IMR-90 (cell line): ENCODE data around the gene CPA4. TPM values are rescaled to one million over a fixed set of nuclear protein-coding genes. Genes with fewer than 3 reads are reported as not detected.

ENCODE experiments used
- ATAC-seq: fragments of 200-7000 bp; cut with Tn5 transposase; 2 replicates; pipeline ENCODE4 v1.9.1; 2020; ENCODE audit warnings: low read depth, mild to moderate bottlenecking, moderate library complexity
- BruUV-seq: library from RNA; stranded (reverse); fragments of 400-500 nt; replicated peaks from 2 replicates; lab custom pipeline; 2021; lab: Mats Ljungman, UMichigan
- CTCF ChIA-PET: fragments of 300-600 bp; formaldehyde crosslinking; extraction: SDS; loops from one replicate; lab custom pipeline; 2021; ENCODE audit warnings: antibody characterized with exemption; lab: Yijun Ruan, JAX
- POLR2A ChIA-PET: fragments of 300-600 bp; sonication (Branson Sonifier 250); formaldehyde crosslinking; loops from one replicate; lab custom pipeline; 2022; ENCODE audit warnings: antibody characterized with exemption; ENCODE audit not compliant: unreplicated experiment; lab: Charles Lee
- DNase-seq: peaks from one replicate; pipeline ENCODE4 v3.0.0; 2013
- H2AFZ ChIP-seq: replicated peaks from 2 replicates; pipeline ENCODE3; 2013; ENCODE audit warnings: low read length, mild to moderate bottlenecking; ENCODE audit not compliant: poor library complexity
- H2AK5ac ChIP-seq: 2 replicates; pipeline ENCODE4 v1.6.1; 2013; ENCODE audit warnings: low read depth, low read length, inconsistent platforms
- H2AK9ac ChIP-seq: replicated peaks from 2 replicates; pipeline ENCODE3; 2013; ENCODE audit warnings: mild to moderate bottlenecking, low read depth, low read length, moderate library complexity; ENCODE audit not compliant: poor library complexity
- H2BK120ac ChIP-seq: 2 replicates; pipeline ENCODE4 v1.6.1; 2013; ENCODE audit warnings: low read depth, low read length, inconsistent platforms
- H2BK15ac ChIP-seq: 3 replicates; pipeline ENCODE4 v1.6.1; 2013; ENCODE audit warnings: low read depth, low read length, inconsistent platforms
- H2BK20ac ChIP-seq: 2 replicates; pipeline ENCODE4 v1.6.1; 2013; ENCODE audit warnings: low read depth, mild to moderate bottlenecking, inconsistent platforms, low read length, moderate library complexity
- H2BK5ac ChIP-seq: 2 replicates; pipeline ENCODE4 v1.6.1; 2013; ENCODE audit warnings: mild to moderate bottlenecking, low read depth, low read length, inconsistent platforms; ENCODE audit not compliant: poor library complexity, severe bottlenecking
- H3K14ac ChIP-seq: replicated peaks from 2 replicates; pipeline ENCODE4 v1.6.1; 2013; ENCODE audit warnings: low read depth, low read length, inconsistent platforms
- H3K18ac ChIP-seq: 2 replicates; pipeline ENCODE4 v1.6.1; 2013; ENCODE audit warnings: low read depth, low read length, control low read depth
- H3K23ac ChIP-seq: 2 replicates; pipeline ENCODE4 v1.6.1; 2013; ENCODE audit warnings: low read depth, low read length, inconsistent platforms
- H3K27ac ChIP-seq: 2 replicates; pipeline ENCODE4 v1.5.1; 2013; ENCODE audit warnings: mild to moderate bottlenecking, control low read depth, low read length; ENCODE audit not compliant: insufficient read depth
- H3K27me3 ChIP-seq: 2 replicates; pipeline ENCODE4 v1.6.1; 2013; ENCODE audit warnings: low read length; ENCODE audit not compliant: control insufficient read depth, insufficient read depth
- H3K36me3 ChIP-seq: 2 replicates; pipeline ENCODE4 v1.6.1; 2013; ENCODE audit warnings: low read length, mixed read lengths; ENCODE audit not compliant: control insufficient read depth, insufficient read depth
- H3K4ac ChIP-seq: 2 replicates; pipeline ENCODE4 v1.6.1; 2013; ENCODE audit warnings: low read depth, low read length, inconsistent platforms
- H3K4me1 ChIP-seq: 2 replicates; pipeline ENCODE4 v1.6.1; 2013; ENCODE audit warnings: low read length, mixed read lengths; ENCODE audit not compliant: control insufficient read depth, insufficient read depth
- H3K4me2 ChIP-seq: 2 replicates; pipeline ENCODE4 v1.6.1; 2013; ENCODE audit warnings: low read depth, mild to moderate bottlenecking, control low read depth, low read length, moderate library complexity
- H3K4me3 ChIP-seq: 2 replicates; pipeline ENCODE4 v1.5.1; 2013; ENCODE audit warnings: low read depth, mild to moderate bottlenecking, control low read depth, low read length, moderate library complexity; ENCODE audit not compliant: insufficient read depth
- H3K56ac ChIP-seq: 2 replicates; pipeline ENCODE4 v1.6.1; 2013; ENCODE audit warnings: low read length, inconsistent platforms; ENCODE audit not compliant: insufficient read depth; ENCODE audit errors: extremely low read depth
- H3K79me1 ChIP-seq, 2 experiments: 2 replicates each; pipeline ENCODE4 v1.6.1; 2013; ENCODE audit warnings: low read length in 2 of 2, inconsistent platforms in 1 of 2, low read depth in 1 of 2
- H3K9ac ChIP-seq: 2 replicates; pipeline ENCODE4 v1.6.1; 2013; ENCODE audit warnings: low read depth, low read length, control low read depth
- H3K9me1 ChIP-seq: 2 replicates; pipeline ENCODE4 v1.6.1; 2013; ENCODE audit warnings: low read length, inconsistent platforms; ENCODE audit not compliant: insufficient read depth
- H3K9me3 ChIP-seq: 2 replicates; pipeline ENCODE4 v1.6.1; 2013; ENCODE audit warnings: low read length; ENCODE audit not compliant: control insufficient read depth, insufficient read depth
- H4K20me1 ChIP-seq: 2 replicates; pipeline ENCODE4 v1.6.1; 2013; ENCODE audit warnings: low read length, inconsistent platforms; ENCODE audit not compliant: insufficient read depth
- H4K5ac ChIP-seq: 2 replicates; pipeline ENCODE4 v1.6.1; 2013; ENCODE audit warnings: mild to moderate bottlenecking, low read depth, low read length, control low read depth
- H4K8ac ChIP-seq, 2 experiments: 2 replicates each; pipeline ENCODE4 v1.6.1; 2013; ENCODE audit warnings: low read depth in 2 of 2, low read length in 2 of 2, control low read depth in 1 of 2, inconsistent platforms in 1 of 2
- H4K91ac ChIP-seq: 2 replicates; pipeline ENCODE4 v1.6.1; 2013; ENCODE audit warnings: low read depth, low read length, inconsistent platforms; ENCODE audit not compliant: insufficient read depth
- CEBPB ChIP-seq: IDR thresholded peaks from 2 replicates; pipeline ENCODE4 v1.6.1; 2012; ENCODE audit warnings: low read depth, low read length, improper control_type of control experiment
- CHD1 ChIP-seq: IDR thresholded peaks from 2 replicates; pipeline ENCODE4 v1.6.1; 2012; ENCODE audit warnings: low read depth, low read length, improper control_type of control experiment
- CTCF ChIP-seq: conservative IDR thresholded peaks from 2 replicates; pipeline ENCODE4 v1.5.1; 2012; ENCODE audit warnings: mild to moderate bottlenecking, low read depth, low read length, improper control_type of control experiment
- MAFK ChIP-seq: IDR thresholded peaks from 2 replicates; pipeline ENCODE4 v1.6.1; 2012; ENCODE audit warnings: low read depth, low read length, improper control_type of control experiment
- NFE2L2 ChIP-seq: fragments of 150-350 bp; IDR thresholded peaks from 2 replicates; pipeline ENCODE4 v1.6.1; 2016; ENCODE audit warnings: low read depth, mild to moderate bottlenecking, low read length
- POLR2A ChIP-seq: IDR thresholded peaks from 2 replicates; pipeline ENCODE4 v1.6.1; 2012; ENCODE audit warnings: mild to moderate bottlenecking, low read depth, low read length
- RCOR1 ChIP-seq: IDR thresholded peaks from 2 replicates; pipeline ENCODE4 v1.6.1; 2012; ENCODE audit warnings: mild to moderate bottlenecking, low read length, improper control_type of control experiment; ENCODE audit not compliant: insufficient replicate concordance
- RFX5 ChIP-seq: IDR thresholded peaks from 2 replicates; pipeline ENCODE4 v1.8.0; 2012; ENCODE audit warnings: low read depth, mild to moderate bottlenecking, low read length, moderate library complexity
- USF2 ChIP-seq: fragments of 150-350 bp; IDR thresholded peaks from 2 replicates; pipeline ENCODE4 v1.6.1; 2017; ENCODE audit warnings: mild to moderate bottlenecking, antibody characterized with exemption, low read length, low read depth
- WGBS, 2 experiments: methylation state at CpG; one replicate each; pipeline versions ENCODE4 v1.1.5 to v1.1.7; 2013; ENCODE audit warnings: missing lambda C conversion rate in 2 of 2; ENCODE audit not compliant: insufficient read length in 1 of 2; ENCODE audit errors: extremely low coverage in 2 of 2; 5-methylcytosine and 5-hydroxymethylcytosine counted together
- dilution Hi-C: fragments of 300-500 bp; cut with HindIII; formaldehyde crosslinking; loops from one replicate; pipeline ENCODE4 v1.14.3; 2018; ENCODE audit warnings: low sequenced_read_pairs; ENCODE audit not compliant: unreplicated experiment
- in situ Hi-C: fragments of 300-500 bp; cut with MboI; formaldehyde crosslinking; loops from 3 replicates; pipeline ENCODE4 v1.14.3; 2019; ENCODE audit warnings: low sequenced_read_pairs, inconsistent platforms, mixed read lengths
- intact Hi-C: fragments of 100-400 bp; cut with micrococcal nuclease; formaldehyde crosslinking; loops from 2 replicates; pipeline ENCODE4 v1.10.0; 2022
- polyA plus RNA-seq, 3 experiments: library from polyadenylated mRNA; depleted of rRNA; stranded (reverse); fragments of >200 nt; gene quantifications; 2 replicates each; pipeline ENCODE4 v1.2.3, GENCODE V29; 2012; ENCODE audit warnings: low replicate concordance in 1 of 3
- total RNA-seq: library from RNA; depleted of rRNA; stranded (reverse); fragments of >200 nt; gene quantifications from 2 replicates; pipeline ENCODE4 v1.2.3, GENCODE V29; 2012

The CPA4 gene
- total and polyA plus RNA-seq, 2 of the 4 experiments (the other 2 are of a cell fraction) = 316 to 365 TPM

- Histone ChIP-seq H3K4me1 (no peaks in the 10 kb centered on the region; the same call in 1 of the 2 replicates), H3K27ac (no peak overlapping the region), H2BK5ac (no peak overlapping the region), H3K4me3 (no peak overlapping the region), H3K79me1 (no peaks in the 10 kb centered on the region), H3K9ac (no peak overlapping the region), H2AK9ac (no peak overlapping the region), H2BK120ac (no peak overlapping the region), H3K14ac (no peak overlapping the region), H3K4ac (no peak overlapping the region; the same call in 1 of the 2 replicates), H4K5ac (no peak overlapping the region), H2AK5ac (0 out of 2 replicates have a peak overlapping the region, but pooled peaks have one; percentile 12), H3K27me3 (no peaks in the 10 kb centered on the region), H2BK20ac (no peak overlapping the region), H2AFZ (peak overlapping the region; percentile 54), H3K9me3 (no peaks in the 10 kb centered on the region), H4K8ac (no peak overlapping the region), H2BK15ac (no peak overlapping the region; the same call in 2 of the 3 replicates), H4K20me1 (no peaks in the 10 kb centered on the region), H4K91ac (no peak overlapping the region), H3K9me1 (no peaks in the 10 kb centered on the region), H3K36me3 (no peaks in the 10 kb centered on the region), H3K4me2 (no peak overlapping the region), H3K56ac (no peak overlapping the region), H3K18ac (no peak overlapping the region), H3K23ac (no peak overlapping the region)
- in situ Hi-C loops = no loop called here
- no peak for TF ChIP-seq RFX5
- TF ChIP-seq MAFK = no peak
- no peak for TF ChIP-seq RCOR1
- no peak for TF ChIP-seq CEBPB
- TF ChIP-seq POLR2A = no peak
- no peak for TF ChIP-seq CHD1
- TF ChIP-seq USF2 = no peak
- no peak for TF ChIP-seq CTCF
- TF ChIP-seq NFE2L2 = no peak
- DNase-seq (no peak), ATAC-seq (no peak)
- intact Hi-C loops = no loop called here
- CTCF ChIA-PET = no interaction called here
- WGBS, 2 experiments = 94% methylated on average over 3 of the region's 10 CpGs; no CpG with 5 or more reads in 1 of the 2 experiments
- POLR2A ChIA-PET = no interaction called here
- dilution Hi-C loops = no loop called here
- BruUV-seq = no TSS peak
These were observed 53.4 kb downstream of the CPA4 start for GRCh38 chr7:130346177-130346905.
